ENCODE measurements around the gene TBC1D22A.

TBC1D22A gene

GRCh38 chr22:46762238-46763050, at the start of gene TBC1D22A:
Gene TBC1D22A, plus strand, starts transcription at chr22:46762650. Its CDS starts 137 bp downstream, at chr22:46762787.
- DNase-seq: peak; percentile 93

- no peak for DNase-seq
Observed at GRCh38 chr22:46714550-46714949, 47.9 kb upstream of the TBC1D22A start.

DNA sequence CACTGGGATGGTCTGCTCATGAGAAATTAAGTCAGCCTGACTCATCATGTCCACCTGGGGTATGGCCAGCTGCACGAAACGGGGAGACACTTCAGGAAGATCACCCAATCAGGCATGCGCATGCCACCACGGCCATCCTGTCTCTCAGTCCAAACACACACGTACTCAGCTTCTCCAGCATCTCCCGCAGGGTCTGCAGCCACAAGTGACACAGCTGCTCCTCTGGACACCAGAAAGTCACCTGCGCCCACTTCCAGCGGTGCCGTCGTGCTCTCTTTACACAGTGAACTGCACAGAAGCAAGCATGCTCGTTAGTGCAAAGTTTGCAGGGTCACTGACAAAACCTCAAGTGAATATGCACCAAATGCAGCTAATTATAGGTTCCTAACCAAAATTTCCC, 42.5 kb upstream of the TBC1D22A start:
- DNase-seq: no peak

GRCh38 chr22:46721501-46722085, 40.9 kb upstream of the TBC1D22A start:
- DNase-seq: no peak

GRCh38 chr22:46723882-46724281, 38.6 kb upstream of the TBC1D22A start:
- no peak for DNase-seq

DNA sequence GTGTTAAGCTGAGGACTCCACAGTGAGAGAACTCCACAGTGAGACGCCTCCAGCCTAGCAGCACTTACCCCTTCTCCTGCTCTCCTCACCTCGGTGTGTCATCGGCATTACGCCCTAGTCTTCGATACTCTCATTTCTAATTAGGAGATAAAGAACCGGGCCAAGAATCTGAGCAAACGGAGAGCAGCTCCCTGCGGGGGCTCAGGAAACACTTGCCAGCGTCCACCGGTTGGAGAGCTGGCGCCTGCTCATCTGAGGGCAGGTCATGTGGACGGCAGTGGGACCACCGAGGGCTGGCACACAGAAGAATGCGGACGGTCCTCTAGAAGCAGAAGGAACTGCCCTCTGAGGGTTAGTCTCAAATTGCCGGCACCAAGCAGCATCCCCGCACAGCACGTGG, 37.4 kb upstream of the TBC1D22A start:
- no peak for DNase-seq

DNA sequence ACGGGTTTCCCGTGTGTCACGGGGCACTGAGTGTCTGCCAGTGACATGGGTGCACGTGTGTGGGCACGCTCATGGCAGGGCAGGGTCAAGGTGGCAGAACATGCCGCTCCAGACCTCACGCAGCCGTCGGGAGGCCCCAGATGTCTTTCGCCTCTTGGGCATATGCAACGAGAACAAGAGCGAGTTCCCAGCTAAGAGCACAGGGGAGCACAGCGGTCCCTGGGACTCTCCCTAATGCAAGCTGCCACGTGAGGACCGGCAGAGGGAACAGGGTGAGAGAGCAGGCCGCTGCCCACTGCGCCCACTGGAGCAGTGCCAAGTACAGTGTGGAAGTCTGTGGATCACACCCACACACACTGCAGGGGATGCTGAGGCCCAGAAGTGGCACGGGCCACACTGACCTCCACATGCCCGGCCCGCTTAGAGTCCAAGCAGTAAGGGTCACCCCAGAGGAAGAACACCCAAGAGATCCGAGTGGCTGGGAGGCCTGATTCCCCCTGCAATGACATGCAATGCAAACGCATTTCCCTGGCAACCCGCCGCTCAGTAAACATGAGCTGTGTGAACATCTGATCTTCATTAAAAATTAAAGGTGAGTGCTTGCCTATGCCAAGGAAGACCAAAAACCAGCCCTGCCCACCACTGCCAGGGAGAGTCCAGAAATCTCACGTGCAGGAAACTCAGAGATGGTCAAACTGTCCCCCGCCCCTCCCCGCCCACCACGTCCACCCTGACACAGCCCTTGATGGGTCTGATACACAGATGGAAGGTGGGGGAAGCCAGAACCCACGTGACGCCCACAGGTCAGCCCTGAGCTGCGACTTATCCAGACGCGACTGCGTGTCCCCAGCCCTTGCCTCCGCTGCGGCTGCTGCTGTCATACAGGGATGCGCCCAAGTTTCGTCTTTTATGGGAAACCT, 36.1 kb upstream of the TBC1D22A start:
- DNase-seq: no peak

DNA sequence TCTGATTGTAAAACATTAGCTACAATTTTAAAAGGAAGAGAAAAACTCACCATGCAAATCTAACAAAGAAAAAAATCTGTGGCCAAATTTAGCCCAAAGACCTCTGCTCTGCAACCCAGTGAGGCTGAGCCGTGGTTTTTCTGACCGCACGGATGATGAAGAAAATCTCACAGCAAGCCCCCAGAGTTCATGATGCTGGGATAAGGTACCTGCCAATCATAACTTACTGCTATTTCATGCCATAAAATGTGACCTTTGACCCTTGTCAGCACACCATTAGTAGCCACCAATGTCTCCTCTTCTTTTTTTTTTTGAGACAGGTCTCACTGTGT, 35.5 kb upstream of the TBC1D22A start:
- no peak for DNase-seq

DNA sequence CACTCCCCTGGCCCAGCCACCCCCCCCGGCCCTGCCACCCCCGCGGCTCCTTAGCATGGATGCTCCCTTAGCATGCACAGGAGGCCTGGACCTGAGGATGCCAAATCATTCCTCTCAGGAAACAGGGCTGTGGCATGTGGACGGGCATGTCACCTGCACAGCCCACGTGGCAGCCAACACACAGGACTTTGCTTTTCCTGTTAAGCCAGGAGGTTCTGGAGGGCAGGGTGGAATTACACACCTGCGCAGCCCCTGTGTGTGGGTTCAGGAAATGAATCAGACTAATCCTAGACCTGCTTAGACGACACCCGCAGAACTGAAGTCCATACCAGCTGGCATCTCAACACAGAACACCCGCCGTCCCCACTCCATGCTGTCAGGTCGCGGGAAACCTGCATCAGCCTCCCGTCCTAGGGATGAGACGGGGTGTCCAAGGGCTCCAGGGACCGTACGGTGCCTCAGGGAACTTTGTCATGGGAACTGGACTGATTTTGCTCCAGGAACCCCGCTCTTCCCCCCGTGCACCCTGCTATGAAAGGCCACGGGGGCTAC, 34.6 kb upstream of the TBC1D22A start:
- no peak for DNase-seq

DNA sequence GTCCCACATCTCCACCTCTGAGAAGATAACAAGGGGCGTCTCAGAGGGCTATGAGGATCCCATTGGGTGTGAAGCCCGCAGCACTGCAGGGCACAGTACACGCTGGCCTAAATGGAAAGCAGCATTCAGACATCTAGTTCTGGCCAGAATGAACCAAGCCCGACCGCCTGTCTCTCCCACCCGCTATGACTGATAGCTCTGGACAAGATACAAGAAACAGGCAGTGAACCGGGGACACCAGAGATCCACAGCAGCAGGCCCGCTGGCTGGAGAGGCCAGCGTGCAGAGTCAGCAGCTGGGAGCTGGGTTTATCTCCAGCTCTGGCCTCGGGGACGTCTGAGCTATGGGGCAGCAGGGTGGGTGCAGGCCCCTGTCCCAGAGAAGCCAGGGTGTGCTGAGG, 34.0 kb upstream of the TBC1D22A start:
- no peak for DNase-seq

DNA sequence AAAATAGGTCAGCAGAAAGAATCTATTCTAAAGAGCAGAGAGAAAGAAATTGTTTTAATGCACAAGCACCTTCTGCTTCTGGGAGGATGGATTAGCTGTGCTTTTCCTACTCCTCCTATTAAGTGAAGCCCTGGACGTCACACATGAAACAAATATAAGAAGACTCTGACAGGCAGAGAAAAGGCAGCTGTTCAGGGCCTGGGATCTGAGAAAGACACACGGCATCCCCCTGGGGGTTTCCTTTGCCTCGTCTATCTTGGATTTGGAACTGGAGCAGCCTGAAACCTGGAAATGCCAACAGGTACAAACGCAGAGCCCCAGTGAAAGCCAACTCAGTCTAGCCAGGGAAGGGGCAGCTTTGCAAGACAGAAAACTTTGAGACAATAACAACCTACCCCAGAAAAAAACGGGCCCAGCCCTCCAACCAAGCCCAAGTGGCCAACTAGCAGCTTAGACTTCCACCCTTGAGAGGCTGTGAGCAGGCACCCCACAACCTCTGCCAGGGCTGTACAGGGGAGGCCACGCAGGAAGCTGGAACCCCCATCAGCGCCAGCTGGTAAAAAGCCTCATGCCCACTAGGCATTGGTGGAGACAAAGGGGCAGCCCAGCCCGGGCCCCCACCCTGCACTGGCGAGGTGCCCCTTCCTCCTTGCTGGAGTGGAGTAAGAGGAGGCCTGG, 31.7 kb upstream of the TBC1D22A start:
- DNase-seq: no peak

DNA sequence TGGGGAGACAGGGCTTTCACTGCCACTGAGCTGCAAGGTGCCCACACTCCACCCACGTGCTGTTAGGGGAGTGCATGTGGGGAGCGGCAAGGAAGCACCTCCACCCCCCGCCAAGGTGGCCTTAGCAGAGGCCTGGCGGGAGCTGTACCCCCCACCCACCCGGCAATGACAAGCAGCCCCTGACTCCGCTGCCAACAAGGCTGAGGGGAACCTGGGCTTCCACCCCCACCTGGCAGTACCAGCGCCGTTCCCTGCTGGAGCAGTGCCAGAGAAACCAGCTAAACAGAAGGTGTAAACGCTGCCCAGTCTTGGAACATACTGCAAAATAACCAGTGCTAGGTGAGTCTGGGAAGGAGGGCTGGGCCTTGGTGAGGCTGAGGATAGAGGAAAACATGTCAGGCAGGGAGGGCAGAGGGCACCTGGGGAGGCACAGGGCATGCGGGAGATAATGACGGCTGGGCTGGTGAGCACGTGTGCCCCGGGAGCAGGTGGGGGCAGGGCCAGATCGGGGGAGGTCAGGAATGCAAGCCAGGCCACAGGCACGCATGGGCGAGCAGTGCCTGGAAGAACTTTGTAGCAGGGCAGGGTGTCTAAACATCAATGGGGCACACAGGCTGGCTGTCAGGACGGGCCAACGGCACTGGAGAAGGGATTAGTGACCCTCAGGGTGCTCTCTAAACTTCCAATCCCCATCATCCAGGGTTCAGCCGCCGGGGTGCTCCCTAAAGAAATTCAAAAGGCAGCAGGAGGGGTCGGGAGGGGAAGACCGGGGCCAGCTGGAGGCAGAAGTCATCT, 31.0 kb upstream of the TBC1D22A start:
- no peak for DNase-seq

DNA sequence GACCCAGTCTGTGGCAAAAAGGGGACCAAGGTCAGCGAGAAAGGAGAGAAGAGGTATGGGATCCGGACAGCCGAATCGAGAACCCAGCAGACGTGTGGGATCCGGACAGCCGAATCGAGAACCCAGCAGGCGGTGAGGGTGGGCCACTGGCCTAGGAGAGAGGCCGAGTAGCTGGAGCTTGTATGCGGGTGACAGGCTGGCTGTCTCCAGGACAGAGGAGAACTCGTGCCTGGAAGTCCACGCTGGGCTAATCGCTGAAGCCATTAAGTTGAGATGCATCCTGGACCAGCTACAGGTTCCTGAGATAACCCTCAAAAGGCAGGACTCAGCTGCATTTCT, 30.4 kb upstream of the TBC1D22A start:
- DNase-seq: no peak

DNA sequence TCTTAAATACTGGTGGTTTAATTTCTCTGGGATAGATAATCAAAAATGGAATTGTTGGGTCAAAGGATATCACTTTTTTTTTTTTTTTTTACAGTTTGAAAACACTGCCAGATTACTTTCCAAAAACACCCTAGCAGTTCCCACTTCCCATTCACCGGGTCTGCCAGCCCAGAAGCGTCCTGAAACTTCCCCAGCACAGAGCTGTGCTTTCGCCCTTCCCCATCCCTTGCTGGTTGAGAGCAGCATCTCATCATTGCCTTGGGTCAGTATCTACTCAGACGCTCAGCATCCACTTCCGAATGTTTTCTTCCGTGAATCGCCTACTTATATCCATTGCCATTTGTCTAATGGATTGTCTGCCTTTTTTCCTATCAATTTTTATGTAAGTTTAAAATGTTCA, 29.9 kb upstream of the TBC1D22A start:
- no peak for DNase-seq

GRCh38 chr22:46734213-46734722, 28.2 kb upstream of the TBC1D22A start:
- DNase-seq: peak; percentile 63

DNA sequence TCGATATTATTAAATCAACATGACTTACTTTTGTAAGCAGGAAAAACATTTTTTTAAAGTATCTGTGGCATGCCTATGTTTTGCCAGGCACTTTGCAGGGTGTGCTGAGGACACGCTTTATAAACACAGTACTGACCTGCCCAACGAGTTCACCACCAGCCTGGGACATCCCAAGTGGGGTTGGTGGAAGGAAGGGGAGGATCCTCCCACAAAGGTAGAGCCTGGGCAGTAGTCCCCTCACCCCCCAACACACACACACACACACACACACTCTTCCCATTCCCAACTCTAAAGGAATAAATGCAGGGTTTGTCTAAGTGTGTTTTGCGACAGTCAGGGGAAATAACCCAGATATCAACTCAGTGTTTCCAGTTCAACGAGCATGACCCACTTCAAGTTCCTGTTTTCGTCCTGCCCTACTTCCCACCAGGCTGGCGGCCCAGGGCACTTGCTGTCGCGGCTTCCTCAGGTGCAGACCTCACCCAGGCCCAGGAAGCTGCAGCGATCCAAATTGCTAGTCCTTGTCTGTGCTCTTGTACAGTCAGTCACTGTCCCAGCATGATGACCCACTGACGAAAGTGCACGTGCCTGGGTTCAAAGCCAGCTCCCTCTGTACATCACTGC, 27.5 kb upstream of the TBC1D22A start:
- DNase-seq: no peak

GRCh38 chr22:46735747-46736608, 26.5 kb upstream of the TBC1D22A start:
- no peak for DNase-seq

DNA sequence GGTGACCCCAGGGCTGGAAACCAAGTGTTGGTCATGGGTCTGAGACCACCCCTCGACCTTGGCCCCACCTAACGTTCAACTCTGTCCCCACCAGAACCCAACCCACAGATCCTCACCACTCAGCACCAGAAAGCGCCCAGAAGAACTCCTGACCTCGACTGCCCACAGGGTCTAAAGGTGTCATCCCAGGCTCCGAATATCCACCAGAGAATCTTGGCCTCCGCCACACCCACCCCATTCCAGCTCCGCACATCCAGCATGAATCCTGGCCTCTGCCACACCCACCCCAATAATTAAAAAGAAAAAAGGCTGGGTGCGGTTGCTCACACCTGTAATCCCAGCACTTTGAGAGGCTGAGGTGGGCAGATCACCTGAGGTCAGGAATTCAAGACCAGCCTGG, 25.7 kb upstream of the TBC1D22A start:
- DNase-seq: no peak

DNA sequence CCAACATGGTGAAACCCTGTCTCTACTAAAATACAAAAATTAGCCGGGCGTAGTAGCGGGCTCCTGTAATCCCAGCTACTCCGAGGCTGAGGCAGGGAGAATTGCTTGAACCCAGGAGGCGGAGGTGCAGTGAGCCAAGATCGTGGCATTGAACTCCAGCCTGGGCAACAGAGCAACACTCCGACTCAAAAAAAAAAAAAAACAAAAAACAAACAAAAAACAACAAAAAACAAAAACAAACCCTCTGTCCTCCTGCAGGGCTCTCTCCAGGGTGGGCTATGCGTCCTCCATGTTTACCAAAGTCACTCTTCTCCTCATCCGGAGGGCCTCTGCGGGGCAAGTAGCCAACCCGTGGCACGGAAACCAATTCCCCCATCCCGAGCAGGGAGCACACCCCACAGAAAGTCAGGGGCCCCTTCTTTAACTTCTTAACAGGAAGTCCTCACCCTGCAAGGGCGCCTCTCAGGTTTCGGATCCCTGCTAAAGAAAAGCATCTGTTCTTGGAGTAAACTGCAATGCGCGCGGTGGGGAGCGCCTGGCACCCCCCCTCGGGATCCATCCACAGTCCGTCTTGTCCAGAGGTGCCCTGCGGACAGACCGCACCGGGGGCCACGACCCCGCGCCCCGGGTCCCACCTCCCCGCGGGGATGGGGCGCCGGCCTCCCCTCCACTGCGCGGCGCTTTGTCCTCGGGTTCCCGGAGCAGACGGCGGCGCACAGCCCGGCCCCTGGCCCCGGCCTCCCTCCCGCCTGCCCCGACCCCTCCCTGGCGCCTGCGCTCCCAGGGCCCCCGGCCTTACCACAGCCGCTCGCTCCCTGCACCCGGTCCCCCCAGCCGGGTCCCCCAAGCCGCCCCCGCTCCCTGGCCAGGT, 25.1 kb upstream of the TBC1D22A start:
- no peak for DNase-seq
